ENCODE results near the gene GALNT2. TPM values are rescaled to one million over a fixed set of nuclear protein-coding genes. Genes with fewer than 3 reads are reported as not detected.

Gene GALNT2
- total RNA-seq, 1 donor from 2014 or later, result 60.7 TPM

- no peak for DNase-seq (ENCODE audit: low read depth)
- TF ChIP-seq, protein P1, sequence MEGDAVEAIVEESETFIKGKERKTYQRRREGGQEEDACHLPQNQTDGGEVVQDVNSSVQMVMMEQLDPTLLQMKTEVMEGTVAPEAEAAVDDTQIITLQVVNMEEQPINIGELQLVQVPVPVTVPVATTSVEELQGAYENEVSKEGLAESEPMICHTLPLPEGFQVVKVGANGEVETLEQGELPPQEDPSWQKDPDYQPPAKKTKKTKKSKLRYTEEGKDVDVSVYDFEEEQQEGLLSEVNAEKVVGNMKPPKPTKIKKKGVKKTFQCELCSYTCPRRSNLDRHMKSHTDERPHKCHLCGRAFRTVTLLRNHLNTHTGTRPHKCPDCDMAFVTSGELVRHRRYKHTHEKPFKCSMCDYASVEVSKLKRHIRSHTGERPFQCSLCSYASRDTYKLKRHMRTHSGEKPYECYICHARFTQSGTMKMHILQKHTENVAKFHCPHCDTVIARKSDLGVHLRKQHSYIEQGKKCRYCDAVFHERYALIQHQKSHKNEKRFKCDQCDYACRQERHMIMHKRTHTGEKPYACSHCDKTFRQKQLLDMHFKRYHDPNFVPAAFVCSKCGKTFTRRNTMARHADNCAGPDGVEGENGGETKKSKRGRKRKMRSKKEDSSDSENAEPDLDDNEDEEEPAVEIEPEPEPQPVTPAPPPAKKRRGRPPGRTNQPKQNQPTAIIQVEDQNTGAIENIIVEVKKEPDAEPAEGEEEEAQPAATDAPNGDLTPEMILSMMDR (IDR thresholded peaks at IDR 0.05; ENCODE audit: insufficient read depth, low read length, poor library complexity, severe bottlenecking), result no peak
- H3K36me3 ChIP-seq (ENCODE audit: control insufficient read depth, insufficient read depth, low read length), result no peaks in the 10 kb centered on the region
- no peak overlapping the region for H3K4me3 ChIP-seq (ENCODE audit: low read depth, low read length)
- H3K27me3 ChIP-seq (ENCODE audit: control insufficient read depth, insufficient read depth, low read length), result no peaks in the 10 kb centered on the region
Observed at GRCh38 chr1:230128569-230129285, 61.7 kb downstream of the GALNT2 start.

GRCh38 chr1:230129341-230129740 lies 62.3 kb downstream of the GALNT2 start:
- no peaks in the 10 kb centered on the region for H3K27me3 ChIP-seq (ENCODE audit: control insufficient read depth, insufficient read depth, low read length)
- no peaks in the 10 kb centered on the region for H3K36me3 ChIP-seq (ENCODE audit: control insufficient read depth, insufficient read depth, low read length)
- no peak overlapping the region for H3K4me3 ChIP-seq (ENCODE audit: low read depth, low read length)
- DNase-seq (ENCODE audit: low read depth), result no peak
- TF ChIP-seq, protein P1 (IDR thresholded peaks at IDR 0.05; ENCODE audit: insufficient read depth, low read length, poor library complexity, severe bottlenecking), result no peak

DNA sequence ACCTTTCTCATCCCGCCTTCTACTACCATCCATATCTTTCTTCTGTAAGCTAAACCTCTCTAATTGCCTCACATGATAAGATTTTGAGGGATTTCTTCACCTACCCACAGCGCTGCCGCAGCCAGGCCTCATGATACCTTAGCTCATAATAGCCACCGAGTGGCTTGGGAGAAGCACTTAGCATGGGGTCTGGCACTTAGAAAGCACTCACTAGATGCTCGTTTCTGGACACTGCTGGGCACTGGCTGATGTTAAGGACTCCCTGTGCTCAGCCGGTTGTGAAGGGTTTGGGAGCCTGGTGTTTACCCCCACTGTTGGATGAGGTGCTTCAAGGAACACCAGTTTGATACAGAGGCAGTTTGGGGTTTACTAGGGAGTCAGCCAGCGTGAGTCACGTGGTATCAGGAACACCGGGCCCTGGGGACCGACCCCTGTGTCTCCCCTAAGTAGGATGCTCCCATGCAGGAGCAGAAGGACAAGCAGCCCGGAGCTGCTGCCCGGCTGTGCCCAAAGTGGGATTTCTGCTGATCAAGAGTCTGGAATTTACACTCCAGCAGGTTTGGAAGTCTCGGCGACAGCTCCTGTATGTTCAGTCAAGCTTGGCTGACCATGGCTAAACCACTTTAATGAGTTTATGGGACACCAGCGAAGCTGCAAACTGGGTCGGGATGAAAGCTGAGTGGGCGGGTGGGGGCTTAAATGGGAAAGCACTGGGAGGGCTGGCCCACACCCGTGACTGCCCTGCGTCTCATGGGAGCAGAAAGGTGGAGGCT lies 63.3 kb downstream of the GALNT2 start:
- H3K36me3 ChIP-seq (ENCODE audit: control insufficient read depth, insufficient read depth, low read length), result no peaks in the 10 kb centered on the region
- DNase-seq (ENCODE audit: low read depth), result peak; percentile 72
- TF ChIP-seq, protein P1 (IDR thresholded peaks at IDR 0.05; ENCODE audit: insufficient read depth, low read length, poor library complexity, severe bottlenecking), result no peak
- H3K27me3 ChIP-seq (ENCODE audit: control insufficient read depth, insufficient read depth, low read length), result no peaks in the 10 kb centered on the region
- no peak overlapping the region for H3K4me3 ChIP-seq (ENCODE audit: low read depth, low read length)

- no peak for DNase-seq (ENCODE audit: low read depth)
- Histone ChIP-seq H3K4me3 (ENCODE audit: low read depth, low read length) (no peak overlapping the region), H3K27me3 (ENCODE audit: control insufficient read depth, insufficient read depth, low read length) (no peaks in the 10 kb centered on the region), H3K36me3 (ENCODE audit: control insufficient read depth, insufficient read depth, low read length) (no peaks in the 10 kb centered on the region)
- TF ChIP-seq, protein P1 (IDR thresholded peaks at IDR 0.05; ENCODE audit: insufficient read depth, low read length, poor library complexity, severe bottlenecking), result no peak
Observed at GRCh38 chr1:230131457-230131856, 64.4 kb downstream of the GALNT2 start.

- Histone ChIP-seq H3K27me3 (ENCODE audit: control insufficient read depth, insufficient read depth, low read length) (no peaks in the 10 kb centered on the region), H3K36me3 (ENCODE audit: control insufficient read depth, insufficient read depth, low read length) (no peaks in the 10 kb centered on the region), H3K4me3 (ENCODE audit: low read depth, low read length) (no peak overlapping the region)
- TF ChIP-seq, protein P1 (IDR thresholded peaks at IDR 0.05; ENCODE audit: insufficient read depth, low read length, poor library complexity, severe bottlenecking), result no peak
- no peak for DNase-seq (ENCODE audit: low read depth)
Observed at GRCh38 chr1:230132758-230133157, 65.7 kb downstream of the GALNT2 start.

All from kidney epithelial cell (primary cell).